Progenitor cell of endocrine pancreas (in vitro differentiated cells): Measurements from ENCODE around the gene TMEM9B. TPM values are rescaled to one million over a fixed set of nuclear protein-coding genes. Genes with fewer than 3 reads are reported as not detected.

Experiments
- DNase-seq: peaks from one replicate; pipeline ENCODE4 v3.0.0; 2021; ENCODE audit warnings: low spot score; ENCODE audit not compliant: unreplicated experiment
- H3K27ac Mint-ChIP-seq: 2 replicates; pipeline ENCODE4 v1.8.0; 2021; ENCODE audit warnings: mild to moderate bottlenecking, moderate library complexity, mixed read lengths
- H3K27me3 Mint-ChIP-seq: 2 replicates; pipeline ENCODE4 v1.8.0; 2021; ENCODE audit warnings: mixed read lengths
- H3K36me3 Mint-ChIP-seq: 2 replicates; pipeline ENCODE4 v1.8.0; 2022; ENCODE audit warnings: mixed read lengths; ENCODE audit not compliant: insufficient read depth
- H3K4me1 Mint-ChIP-seq: 2 replicates; pipeline ENCODE4 v1.8.0; 2021; ENCODE audit warnings: low read depth, mixed read lengths
- H3K4me3 Mint-ChIP-seq: 2 replicates; pipeline ENCODE4 v1.8.0; 2021; ENCODE audit warnings: low read depth, mild to moderate bottlenecking, moderate library complexity, mixed read lengths
- H3K9me3 Mint-ChIP-seq: 2 replicates; pipeline ENCODE4 v1.8.0; 2021; ENCODE audit warnings: low read depth, mixed read lengths
- total RNA-seq: library from RNA; stranded (reverse); gene quantifications from 2 replicates; pipeline ENCODE4 v1.2.1, GENCODE V29; 2021
- TF ChIP-seq, protein P1 (sequence below): fragments of 200-600 bp; sonication (generic); IDR thresholded peaks from one replicate; pipeline ENCODE4 v1.5.0; 2021; ENCODE audit warnings: antibody characterized with exemption, mild to moderate bottlenecking; ENCODE audit not compliant: unreplicated experiment

TMEM9B gene
- total RNA-seq, 1 donor from 2014 or later, result 20.4 TPM

GRCh38 chr11:8933931-8934330 lies 30.3 kb downstream of the TMEM9B start:
- H3K27ac Mint-ChIP-seq, result no peak overlapping the region
- H3K36me3 Mint-ChIP-seq, result no peaks in the 10 kb centered on the region
- no peaks in the 10 kb centered on the region for H3K9me3 Mint-ChIP-seq
- TF ChIP-seq, protein P1, sequence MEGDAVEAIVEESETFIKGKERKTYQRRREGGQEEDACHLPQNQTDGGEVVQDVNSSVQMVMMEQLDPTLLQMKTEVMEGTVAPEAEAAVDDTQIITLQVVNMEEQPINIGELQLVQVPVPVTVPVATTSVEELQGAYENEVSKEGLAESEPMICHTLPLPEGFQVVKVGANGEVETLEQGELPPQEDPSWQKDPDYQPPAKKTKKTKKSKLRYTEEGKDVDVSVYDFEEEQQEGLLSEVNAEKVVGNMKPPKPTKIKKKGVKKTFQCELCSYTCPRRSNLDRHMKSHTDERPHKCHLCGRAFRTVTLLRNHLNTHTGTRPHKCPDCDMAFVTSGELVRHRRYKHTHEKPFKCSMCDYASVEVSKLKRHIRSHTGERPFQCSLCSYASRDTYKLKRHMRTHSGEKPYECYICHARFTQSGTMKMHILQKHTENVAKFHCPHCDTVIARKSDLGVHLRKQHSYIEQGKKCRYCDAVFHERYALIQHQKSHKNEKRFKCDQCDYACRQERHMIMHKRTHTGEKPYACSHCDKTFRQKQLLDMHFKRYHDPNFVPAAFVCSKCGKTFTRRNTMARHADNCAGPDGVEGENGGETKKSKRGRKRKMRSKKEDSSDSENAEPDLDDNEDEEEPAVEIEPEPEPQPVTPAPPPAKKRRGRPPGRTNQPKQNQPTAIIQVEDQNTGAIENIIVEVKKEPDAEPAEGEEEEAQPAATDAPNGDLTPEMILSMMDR, result peak; percentile 22
- no peak overlapping the region for H3K4me3 Mint-ChIP-seq
- no peak for DNase-seq
- peaks cover 1% of the 10 kb centered on the region for H3K4me1 Mint-ChIP-seq
- peaks cover 7% of the 10 kb centered on the region for H3K27me3 Mint-ChIP-seq

- DNase-seq, result no peak
- Mint-ChIP-seq H3K4me1 (peaks cover 1% of the 10 kb centered on the region), H3K27ac (no peak within 1 kb of the TSS), H3K36me3 (no peaks in the 10 kb centered on the region), H3K27me3 (peaks cover 7% of the 10 kb centered on the region), H3K9me3 (no peaks in the 10 kb centered on the region), H3K4me3 (no peak within 1 kb of the TSS)
- TF ChIP-seq, protein P1, result no peak
Measured at GRCh38 chr11:8932564-8933180, 31.6 kb downstream of the TMEM9B start, which contains the start of gene C11orf16. TSS of gene C11orf16 (minus strand) at chr11:8932947. CDS start at chr11:8932308, 639 bp downstream.

DNA sequence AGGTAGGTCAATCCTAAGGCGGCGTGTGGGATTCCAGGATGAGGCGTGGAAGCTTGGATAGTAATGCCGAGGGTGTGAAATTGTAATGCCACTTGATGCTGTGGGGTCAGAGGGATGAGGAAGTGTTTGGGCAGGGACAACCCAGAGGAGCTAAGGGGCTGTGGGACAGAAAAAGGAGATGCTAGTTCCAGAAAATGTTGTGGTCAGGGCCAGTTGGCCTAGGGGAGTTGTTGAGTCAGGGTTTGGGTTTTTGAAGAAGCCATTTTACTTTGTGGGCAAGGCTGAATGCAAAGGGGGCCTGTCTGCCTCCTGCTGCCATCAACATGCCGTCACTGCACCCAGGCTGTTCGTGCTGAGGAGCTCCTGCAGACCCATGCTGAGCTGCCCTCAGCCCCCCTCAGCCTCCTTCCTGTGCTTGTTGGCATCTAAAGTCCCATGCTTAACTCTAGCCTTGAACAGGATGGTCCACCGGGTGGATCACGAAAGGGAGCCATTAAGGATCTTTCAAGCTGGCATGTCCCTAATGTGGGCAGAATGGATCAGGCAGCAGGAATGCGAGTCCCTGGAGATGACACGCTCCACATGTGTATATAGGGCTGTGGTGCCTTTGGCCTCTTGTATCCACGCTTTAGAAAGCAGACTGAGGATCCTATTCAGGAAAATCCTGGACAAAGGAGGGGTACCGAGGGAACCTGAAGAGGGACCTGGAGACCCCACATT lies 33.6 kb downstream of the TMEM9B start:
- H3K36me3 Mint-ChIP-seq, result no peaks in the 10 kb centered on the region
- no peaks in the 10 kb centered on the region for H3K9me3 Mint-ChIP-seq
- no peak for DNase-seq
- peaks cover 1% of the 10 kb centered on the region for H3K4me1 Mint-ChIP-seq
- peaks cover 7% of the 10 kb centered on the region for H3K27me3 Mint-ChIP-seq
- H3K4me3 Mint-ChIP-seq, result no peak overlapping the region
- no peak overlapping the region for H3K27ac Mint-ChIP-seq
- TF ChIP-seq, protein P1, result no peak

DNA sequence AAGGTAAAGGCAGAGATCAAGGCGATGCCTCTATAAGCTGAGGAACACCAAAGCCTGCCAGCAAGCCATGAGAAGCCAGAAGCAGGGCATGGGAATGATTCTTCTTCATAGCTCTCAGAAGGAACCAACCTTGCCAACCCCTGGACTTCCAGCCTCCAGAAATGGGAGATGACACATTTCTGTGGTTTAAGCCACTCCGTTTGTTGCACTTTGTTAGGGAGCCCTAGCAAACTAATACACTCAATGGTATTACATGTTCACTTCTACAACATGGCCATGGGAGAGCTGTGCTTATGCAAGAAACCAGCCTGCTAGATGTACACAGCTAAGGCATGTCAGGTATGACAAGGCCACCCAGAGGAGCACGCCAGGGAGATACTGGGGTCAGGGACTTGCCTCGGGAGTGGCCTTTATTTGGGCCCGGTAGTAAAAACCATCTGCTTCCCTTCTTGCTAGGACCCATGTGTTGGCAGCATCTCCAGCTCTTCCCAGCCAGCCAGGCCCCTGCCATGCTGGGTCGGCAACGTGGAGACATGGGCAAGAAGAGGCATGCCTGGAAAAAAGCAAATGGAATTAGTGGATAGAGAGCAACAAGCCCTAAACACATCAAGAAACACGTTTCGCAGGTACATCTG lies 35.1 kb downstream of the TMEM9B start:
- TF ChIP-seq, protein P1, result no peak
- H3K27ac Mint-ChIP-seq, result no peak overlapping the region

DNA sequence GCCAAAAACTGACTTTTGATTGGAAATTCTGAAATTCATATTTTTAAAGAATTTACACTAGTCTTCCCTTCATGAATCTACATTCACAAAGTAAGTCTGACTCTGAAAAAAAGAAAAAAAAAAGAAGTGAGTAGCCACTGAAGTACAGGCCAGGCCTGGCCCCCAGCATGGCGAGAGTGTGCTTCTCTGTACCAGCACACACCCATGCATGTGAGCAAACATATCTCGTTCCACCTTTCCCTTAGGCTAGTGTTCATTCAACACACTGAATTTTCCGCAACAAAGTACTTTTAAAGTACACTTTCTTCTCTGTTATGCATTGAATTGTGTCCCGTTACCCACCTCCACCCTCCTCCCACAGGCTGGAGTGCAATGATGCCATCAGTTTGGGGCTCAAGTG lies 36.0 kb downstream of the TMEM9B start:
- Mint-ChIP-seq H3K36me3 (no peaks in the 10 kb centered on the region), H3K27ac (no peak overlapping the region), H3K4me3 (no peak overlapping the region), H3K4me1 (no peaks in the 10 kb centered on the region), H3K27me3 (no peaks in the 10 kb centered on the region), H3K9me3 (no peaks in the 10 kb centered on the region)
- TF ChIP-seq, protein P1, result no peak
- no peak for DNase-seq

More for the DNA sequence above, 35.1 kb downstream of the TMEM9B start:
- H3K27me3 Mint-ChIP-seq, result no peaks in the 10 kb centered on the region
- no peak for DNase-seq
- H3K9me3 Mint-ChIP-seq, result no peaks in the 10 kb centered on the region
- no peak overlapping the region for H3K4me3 Mint-ChIP-seq
- H3K36me3 Mint-ChIP-seq, result no peaks in the 10 kb centered on the region
- no peaks in the 10 kb centered on the region for H3K4me1 Mint-ChIP-seq
